HepG2 (cell line): ENCODE measurements around the gene ARMC5.
"Not testable (repeated sequence)": the region's sequence is repeated elsewhere in the genome, so short reads cannot be mapped to it uniquely, and the experiment has no call there.

Experiments
- BHLHE40 ChIP-seq: IDR thresholded peaks from 2 replicates; pipeline ENCODE4 v1.6.1; 2011; ENCODE audit warnings: low read length, improper control_type of control experiment
- CTCF ChIP-seq: sonication (generic); formaldehyde crosslinking; IDR thresholded peaks from 2 replicates; pipeline ENCODE4 v1.5.0; 2020; ENCODE audit warnings: mild to moderate bottlenecking, missing genetic modification reagents, moderate library complexity
- EHMT2 ChIP-seq: fragments of 200-600 bp; sonication (generic); IDR thresholded peaks from 2 replicates; pipeline ENCODE4 v1.7.0; 2017; ENCODE audit warnings: antibody characterized with exemption, low read depth, low read length, borderline replicate concordance
- EZH2 ChIP-seq: conservative IDR thresholded peaks from 2 replicates; pipeline ENCODE4 v1.6.1; 2012; ENCODE audit warnings: mild to moderate bottlenecking, low read depth, low read length, moderate library complexity
- GABPB1 ChIP-seq: IDR thresholded peaks from 2 replicates; pipeline ENCODE4 v1.6.1; 2016; ENCODE audit warnings: mild to moderate bottlenecking, missing genetic modification reagents, moderate library complexity, missing compliant biosample characterization
- REST ChIP-seq, 2 experiments: IDR thresholded peaks; 2 replicates each; pipeline ENCODE4 v1.6.1; 2011 to 2012; ENCODE audit warnings: low read length in 2 of 2, borderline replicate concordance in 1 of 2, low read depth in 1 of 2, mild to moderate bottlenecking in 1 of 2, moderate library complexity in 1 of 2
- ZFP41 ChIP-seq: sonication (generic); formaldehyde crosslinking; IDR thresholded peaks from 2 replicates; pipeline ENCODE4 v1.4.0; 2020; ENCODE audit warnings: mild to moderate bottlenecking, missing genetic modification reagents, borderline replicate concordance
- ZNF275 ChIP-seq: sonication (generic); formaldehyde crosslinking; IDR thresholded peaks from 2 replicates; pipeline ENCODE4 v1.8.0; 2022; ENCODE audit warnings: missing genetic modification reagents, mild to moderate bottlenecking, inconsistent platforms, borderline replicate concordance
- ZNF335 ChIP-seq: sonication (generic); formaldehyde crosslinking; IDR thresholded peaks from 2 replicates; pipeline ENCODE4 v1.4.0; 2020; ENCODE audit warnings: missing genetic modification reagents
- ZNF747 ChIP-seq: sonication (generic); formaldehyde crosslinking; IDR thresholded peaks from 2 replicates; pipeline ENCODE4 v1.8.1; 2023; ENCODE audit warnings: missing genetic modification reagents, mild to moderate bottlenecking, borderline replicate concordance
- ZNF772 ChIP-seq: sonication (generic); formaldehyde crosslinking; IDR thresholded peaks from 2 replicates; pipeline ENCODE4 v1.5.0; 2020; ENCODE audit warnings: mild to moderate bottlenecking, missing genetic modification reagents

GRCh38 chr16:31503555-31503954 lies 44.3 kb downstream of the ARMC5 start:
- TF ChIP-seq GABPB1 (CRISPR knock-in tag); CTCF (CRISPR knock-in tag); ZFP41 (CRISPR knock-in tag); REST (IDR thresholded peaks at IDR 0.05; ENCODE audit: borderline replicate concordance in 1 of 2, low read depth in 1 of 2, low read length in 2 of 2); ZNF335 (CRISPR knock-in tag); EHMT2; ZNF747; EZH2; ZNF772 (CRISPR knock-in tag); BHLHE40; ZNF275 (CRISPR knock-in tag): not testable (repeated sequence)
